Medulla oblongata (tissue), 1 donor: ENCODE results near the gene SYT17.

Experiments
- DNase-seq: peaks from one replicate; pipeline ENCODE4 v3.0.0-alpha.2; 2015; ENCODE audit errors: extremely low spot score

Gene SYT17

DNA sequence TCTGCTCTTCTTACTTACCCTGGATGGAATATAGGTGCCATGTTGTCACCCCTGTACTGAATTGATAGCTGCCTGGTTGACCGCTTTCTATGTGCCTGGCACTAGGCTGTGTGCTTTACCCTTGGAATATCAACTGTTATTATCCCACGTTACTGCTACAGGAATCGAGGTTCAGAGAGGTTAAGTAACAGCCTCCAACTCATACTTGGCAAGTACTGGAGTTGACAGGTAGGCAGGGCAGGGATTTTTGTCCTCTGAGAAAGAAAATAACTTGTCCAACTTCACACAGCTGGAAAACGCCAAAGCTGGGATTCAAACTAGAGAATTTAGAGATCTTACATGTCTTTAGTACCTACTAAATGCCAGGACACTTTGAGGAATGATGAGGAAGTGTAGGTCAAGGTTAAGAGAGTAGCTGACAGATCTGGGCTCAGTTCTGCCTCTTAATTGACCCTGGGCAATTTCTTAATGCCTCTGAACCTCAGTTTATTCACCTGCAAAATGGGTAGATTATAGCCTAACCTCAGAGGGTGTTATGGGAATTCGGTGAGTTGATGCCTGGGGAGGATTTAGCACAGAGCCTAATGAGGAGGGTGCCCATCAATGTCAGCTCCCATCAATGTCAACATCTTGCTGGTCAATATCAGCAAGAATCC lies 28.5 kb upstream of the SYT17 start:
- no peak for DNase-seq

DNA sequence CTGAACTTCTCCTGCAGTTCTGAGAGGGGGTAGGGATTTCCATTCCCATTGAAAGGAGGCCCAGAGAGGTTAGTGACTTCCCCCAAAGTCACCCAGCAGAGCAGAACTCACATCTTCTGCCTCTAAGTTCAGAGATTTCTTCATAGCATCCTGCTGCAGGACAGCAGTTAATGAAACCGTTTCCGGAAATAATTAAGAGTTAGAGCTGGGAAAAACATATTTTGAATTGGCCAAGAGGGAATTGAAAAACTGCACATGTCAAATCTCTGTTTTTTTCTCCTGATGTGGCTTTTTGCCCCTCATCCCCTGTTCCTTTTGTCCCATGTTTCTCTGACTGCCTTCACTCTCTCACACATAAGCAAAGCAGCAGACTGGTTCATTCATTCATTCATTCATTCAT lies 27.6 kb upstream of the SYT17 start:
- DNase-seq, result no peak

DNA sequence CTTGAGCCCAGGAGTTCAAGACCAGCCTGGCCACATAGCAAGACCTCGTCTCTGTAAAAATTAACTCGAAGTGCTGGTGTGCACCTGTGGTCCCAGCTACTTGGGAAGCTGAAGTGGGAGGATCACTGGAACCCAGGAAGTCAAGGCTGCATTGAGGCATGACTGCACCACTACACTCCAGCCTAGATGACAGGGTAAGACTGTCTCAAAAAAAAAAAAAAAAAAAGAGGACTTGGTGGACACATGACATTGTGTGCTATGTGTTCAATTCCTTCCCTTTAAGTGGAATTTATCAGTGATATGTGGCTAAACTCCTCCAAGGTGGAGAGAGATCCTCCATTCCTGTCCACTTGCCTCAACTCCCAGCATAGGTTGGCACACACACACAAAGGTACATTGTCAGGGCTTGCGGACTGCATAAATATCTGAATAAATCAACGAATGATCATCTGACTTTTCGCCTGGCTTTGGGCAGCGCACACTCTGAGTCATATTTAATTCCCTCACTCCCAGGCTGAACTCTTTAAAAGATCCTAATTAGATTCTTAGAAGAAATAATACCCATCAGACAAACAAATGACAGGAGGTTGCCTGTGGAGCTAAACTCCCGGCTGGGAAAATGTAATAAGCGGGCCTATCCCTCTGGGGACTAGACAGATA lies 25.0 kb upstream of the SYT17 start:
- DNase-seq, result no peak

DNA sequence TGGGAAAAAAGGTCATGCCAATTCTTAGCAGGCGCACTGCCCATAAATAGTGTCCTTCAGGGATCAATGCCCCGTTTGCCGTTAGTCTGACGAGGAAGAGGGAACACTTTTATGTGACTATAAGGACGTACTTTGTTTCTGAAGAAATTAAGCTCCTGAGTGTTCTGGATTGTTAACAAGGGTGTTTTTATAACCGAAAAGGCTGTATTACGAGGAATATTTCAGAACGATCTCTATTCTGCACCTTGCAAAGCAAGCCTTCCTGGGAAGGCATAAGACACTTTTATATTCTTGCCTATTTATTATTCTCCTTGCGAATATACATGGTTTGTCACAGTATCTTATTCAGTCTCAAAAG lies 24.5 kb upstream of the SYT17 start:
- DNase-seq, result no peak

DNA sequence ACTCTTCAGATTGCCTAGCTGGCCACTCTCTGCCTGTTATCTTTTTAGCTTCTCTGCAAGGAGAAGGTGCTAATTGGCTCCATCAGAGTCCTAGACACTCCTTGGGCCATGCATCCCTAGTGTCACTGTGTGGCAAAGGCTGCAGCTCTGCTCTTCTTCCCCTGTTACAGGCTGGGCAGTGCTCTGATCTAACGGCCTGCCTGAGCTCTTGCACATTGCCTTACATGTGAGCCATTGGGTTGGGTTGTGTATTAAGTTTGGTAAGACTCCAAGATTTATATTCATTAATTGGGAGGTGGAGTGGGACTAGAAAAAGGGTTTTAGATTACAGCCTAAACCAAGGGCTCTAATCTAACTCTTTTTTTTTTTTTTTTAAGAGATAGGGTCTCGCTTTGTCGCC lies 23.0 kb upstream of the SYT17 start:
- no peak for DNase-seq

DNA sequence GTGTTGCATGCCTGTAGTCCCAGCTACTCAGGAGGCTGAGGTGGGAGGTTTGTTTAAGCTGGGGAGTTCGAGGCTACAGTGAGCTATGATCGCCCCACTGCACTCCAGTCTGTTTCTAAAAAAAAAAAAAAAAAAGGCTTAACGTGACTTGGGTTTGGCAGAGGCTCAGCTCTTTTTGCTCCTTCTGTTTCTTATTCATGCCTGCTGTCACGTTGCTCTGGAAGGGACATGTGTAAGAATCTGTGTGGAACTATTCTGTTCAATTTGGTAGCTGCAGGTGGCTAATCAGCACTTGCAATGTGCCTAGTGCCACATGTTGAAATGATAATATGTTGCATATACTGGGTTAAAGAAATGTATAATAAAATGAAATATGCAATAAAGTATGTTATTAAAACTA lies 20.9 kb upstream of the SYT17 start:
- no peak for DNase-seq

DNA sequence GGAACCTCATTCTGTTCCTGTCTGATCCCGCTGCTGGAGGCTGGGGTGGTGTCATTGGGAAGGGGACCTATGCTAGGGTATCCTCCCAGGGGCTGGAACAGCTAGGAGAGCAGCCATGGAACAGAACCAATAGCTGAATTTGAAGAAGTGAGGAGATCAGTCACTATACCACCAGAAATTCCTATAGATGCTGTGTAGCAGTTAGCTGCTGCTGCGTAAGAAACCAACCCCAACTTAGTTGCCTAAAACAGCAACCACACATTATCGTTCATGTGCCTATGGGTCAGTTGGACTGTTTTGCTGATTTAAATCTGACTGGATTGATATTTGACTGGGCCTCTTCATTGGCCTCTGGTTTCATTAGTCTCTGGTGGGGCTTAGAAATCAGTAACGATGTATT lies 20.4 kb upstream of the SYT17 start:
- DNase-seq, result no peak

DNA sequence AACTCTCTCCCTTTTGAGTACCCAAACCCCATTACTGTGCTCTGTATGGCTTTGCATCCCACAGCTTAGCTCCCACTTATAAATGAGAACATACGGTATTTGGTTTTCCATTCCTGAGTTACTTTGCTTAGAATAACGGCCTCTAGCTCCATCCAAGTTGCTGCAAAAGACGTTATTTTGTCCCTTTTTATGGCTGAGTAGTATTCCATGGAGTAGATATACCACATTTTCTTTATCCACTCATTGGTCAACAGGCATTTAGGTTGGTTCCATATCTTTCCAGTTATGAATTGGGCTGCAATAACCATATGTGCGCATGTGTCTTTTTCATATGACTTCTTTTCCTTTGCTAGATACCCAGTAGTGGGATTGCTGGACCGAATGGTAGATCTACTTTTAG lies 19.9 kb upstream of the SYT17 start:
- no peak for DNase-seq

DNA sequence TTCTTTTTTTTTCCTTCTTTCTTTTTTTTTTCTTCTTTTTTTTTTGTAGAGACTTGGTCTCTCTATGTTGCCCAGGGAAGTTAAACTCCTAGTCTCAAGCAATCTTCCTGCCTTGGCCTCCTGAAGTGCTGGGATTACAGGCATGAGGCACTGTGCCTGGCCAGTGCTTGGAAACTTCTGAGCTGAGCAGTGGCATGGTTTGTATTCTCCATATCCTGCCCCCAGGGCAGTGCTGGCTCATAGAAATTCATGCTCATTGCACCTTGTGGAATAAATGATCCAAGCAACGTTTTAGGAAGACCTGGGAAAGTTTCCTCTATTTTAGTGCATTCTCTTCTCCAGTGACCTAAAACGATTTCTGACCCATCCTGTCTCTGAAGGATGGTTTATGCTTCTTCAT lies 16.7 kb upstream of the SYT17 start:
- no peak for DNase-seq

DNA sequence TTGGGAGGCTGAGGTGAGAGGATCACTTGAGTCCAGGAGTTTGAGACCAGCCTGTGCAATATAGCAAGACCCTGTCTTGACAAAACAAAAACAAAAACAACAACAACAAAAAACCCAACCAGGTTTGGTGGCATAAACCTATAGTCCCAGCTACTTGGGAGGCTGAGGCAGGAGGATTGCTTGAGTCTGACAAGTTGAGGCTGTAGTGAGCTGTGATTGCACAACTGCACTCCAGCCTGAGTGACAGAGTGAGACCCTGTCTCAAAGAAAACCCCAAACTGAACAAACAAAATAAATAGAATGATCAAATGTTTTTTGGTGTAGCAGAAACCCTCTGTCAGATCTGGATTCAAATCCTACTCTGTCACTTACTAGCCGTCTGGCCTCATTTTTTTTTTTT lies 16.0 kb upstream of the SYT17 start:
- DNase-seq, result no peak

DNA sequence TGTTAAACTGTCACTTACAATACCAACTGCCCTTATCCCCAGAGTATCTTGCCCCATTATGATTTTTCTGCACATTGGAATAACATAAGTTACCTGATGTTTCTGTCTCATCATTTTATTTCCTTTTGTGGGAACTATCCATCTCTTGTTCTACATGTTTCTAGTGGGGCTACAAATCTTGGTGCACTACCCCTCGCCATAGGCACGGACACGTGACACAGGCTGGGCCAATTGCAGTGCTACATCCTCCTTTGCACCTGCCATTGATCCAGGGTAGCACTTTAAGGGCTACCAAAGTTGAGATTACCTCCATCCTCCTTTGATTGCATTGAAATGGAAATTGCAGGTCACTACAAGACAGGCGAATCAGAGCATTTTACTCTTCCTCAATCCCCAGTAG lies 14.2 kb upstream of the SYT17 start:
- DNase-seq, result no peak

DNA sequence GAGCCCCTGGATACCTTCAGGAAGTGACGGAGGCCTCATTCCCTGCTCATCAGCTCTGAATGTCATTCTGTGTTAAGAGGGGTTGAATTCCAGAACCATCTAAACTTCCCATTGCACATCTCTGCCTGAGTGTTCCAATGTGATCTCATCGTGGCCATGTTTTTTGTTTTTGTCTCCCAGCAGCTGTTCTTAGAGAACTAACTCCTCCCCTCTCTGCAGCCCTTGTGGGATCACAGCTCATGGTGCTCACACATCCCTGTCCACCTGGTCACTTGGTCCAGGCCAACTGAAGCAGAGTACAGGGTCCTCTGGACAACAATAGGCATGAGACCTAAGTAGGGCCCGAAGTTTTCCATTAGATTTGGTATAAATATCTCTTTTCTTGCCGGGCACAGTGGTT lies 6.0 kb upstream of the SYT17 start:
- DNase-seq, result no peak

DNA sequence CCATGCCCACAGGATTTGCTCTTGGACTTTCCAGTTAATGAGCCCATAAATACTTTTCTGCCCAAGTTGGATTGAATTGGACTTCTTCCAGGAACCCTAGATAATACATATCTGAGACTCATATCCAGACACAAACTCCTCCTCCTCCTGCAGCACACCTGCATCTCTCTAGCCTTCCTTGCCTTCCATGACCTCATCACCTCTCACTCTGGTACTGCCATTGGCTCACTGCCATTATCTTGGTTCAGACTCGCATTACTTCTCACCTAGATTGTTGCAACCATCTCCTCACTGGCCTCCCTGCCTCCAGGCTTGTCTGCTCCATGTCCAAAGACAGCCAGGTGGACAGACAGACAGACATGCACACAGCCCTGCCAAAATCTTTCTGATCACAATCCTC lies 4.8 kb upstream of the SYT17 start:
- DNase-seq, result no peak

DNA sequence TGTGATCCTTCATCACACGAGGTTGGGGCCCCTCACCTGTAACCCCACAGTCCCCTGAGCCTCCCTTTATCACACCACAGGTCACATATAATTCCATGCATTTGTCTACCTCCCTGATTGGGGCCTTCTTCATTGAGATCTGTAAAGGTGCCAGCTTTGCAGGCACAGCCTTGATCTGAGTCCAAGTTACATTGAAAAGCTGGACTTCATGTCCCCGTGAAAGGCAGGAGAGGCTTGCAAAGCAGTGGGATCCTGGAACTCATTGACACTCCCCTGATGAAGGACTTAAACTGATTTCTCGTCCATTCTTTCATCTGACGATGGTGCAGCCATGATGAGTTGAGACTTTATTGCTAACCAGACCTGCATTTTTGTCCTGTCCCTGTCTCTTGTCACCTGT lies 3.8 kb upstream of the SYT17 start:
- no peak for DNase-seq

DNA sequence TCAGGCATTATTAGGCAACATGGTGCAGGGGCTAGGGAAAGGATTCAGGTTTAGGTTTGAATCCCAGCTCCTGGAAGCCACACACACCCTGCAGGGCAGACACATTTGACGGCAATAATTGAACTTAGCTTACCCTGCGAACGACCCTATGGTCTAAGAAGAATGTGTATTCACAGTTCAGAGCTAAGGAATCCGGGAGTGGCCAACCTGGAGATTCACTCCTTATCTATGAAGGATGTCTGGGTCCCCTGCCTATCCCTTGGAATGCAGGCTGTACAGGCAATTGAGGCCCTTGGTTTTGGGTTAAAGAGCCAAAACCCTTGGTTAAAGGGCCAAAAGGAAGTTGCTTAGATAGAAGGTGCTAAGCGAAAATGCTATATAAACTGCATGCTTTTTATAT lies 2.9 kb upstream of the SYT17 start:
- no peak for DNase-seq

DNA sequence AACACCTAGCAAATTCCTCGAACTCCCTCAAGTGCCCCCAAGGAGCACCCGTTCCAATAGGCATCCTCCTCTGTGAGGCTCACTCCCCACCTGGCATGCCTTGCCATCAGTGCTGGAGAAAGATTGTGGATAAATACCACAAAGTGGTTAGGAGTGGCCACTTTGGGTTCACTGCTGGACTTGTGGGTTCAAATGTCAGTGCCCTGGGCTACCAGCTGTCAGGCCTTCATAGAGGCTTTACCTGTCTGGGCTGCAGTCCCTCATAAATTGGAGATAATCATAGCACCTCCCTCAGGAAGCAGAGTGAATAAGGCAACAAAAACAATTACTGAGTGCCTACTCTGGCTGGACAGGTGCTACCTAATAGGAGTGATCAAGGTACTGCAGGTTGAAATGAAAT lies 1.5 kb upstream of the SYT17 start:
- no peak for DNase-seq

DNA sequence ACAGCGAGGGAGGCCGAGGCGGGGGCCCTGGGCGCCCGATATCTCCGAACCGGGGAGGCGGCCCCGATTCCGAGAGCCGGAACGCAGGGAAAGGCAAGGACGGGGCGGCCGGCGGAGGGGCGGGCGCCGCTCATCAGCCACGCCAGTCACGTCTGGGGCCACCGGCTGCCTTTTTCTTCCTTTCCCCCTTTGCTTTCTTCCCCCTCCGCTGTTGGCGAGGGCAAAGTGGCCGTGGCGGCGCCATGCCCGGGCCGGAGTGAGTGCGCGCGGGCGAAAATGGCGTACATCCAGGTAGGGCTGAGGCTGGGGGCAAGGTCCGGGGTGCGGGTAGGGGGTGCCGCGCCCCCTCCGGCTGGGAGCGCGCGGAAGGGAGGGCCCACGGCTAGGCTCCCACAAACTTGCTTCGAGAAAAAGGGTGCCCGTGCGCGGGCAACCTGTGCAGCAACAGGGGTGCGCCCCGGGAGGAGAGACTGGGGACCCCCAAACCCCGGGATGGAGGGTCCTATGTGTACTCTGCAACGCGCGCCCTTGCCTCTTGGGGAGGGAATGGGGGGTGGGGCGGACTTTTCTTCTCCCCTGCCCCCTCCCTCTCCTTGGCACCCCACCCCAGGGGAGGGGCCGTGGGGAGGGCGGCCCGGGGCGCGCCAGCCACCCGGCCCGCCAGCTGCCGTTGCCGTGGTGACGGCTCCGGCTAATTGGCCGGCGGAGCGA lies 486 bp downstream of the SYT17 start:
- peak; percentile 64 for DNase-seq

DNA sequence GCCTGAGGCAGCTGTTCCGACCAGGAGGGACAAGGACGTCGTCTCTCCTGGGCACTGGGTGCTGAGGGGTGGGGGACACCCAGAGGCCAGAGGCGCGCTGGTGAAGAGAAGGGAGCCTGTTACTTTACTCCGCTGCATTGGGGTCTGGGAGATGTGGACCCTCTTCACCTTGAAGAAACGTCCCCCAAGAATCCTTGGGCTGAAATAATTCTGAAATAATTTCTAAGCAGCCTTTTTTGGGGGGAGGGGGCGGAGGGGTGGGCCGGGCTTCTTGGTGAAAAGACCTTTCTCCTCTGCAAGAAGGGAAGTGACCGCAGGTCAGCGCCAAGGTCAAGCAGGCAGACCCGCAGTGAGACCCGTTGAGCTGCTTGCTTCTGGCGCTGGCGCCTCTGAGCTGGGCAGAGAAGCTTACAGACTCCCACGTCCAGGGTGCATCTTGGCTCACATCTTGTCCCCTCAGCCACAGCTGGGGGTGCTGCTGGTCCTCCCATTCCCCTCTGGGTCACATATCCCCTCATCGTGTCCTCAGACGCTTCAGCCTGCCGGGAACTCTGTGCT lies 1.1 kb downstream of the SYT17 start:
- DNase-seq, result no peak

DNA sequence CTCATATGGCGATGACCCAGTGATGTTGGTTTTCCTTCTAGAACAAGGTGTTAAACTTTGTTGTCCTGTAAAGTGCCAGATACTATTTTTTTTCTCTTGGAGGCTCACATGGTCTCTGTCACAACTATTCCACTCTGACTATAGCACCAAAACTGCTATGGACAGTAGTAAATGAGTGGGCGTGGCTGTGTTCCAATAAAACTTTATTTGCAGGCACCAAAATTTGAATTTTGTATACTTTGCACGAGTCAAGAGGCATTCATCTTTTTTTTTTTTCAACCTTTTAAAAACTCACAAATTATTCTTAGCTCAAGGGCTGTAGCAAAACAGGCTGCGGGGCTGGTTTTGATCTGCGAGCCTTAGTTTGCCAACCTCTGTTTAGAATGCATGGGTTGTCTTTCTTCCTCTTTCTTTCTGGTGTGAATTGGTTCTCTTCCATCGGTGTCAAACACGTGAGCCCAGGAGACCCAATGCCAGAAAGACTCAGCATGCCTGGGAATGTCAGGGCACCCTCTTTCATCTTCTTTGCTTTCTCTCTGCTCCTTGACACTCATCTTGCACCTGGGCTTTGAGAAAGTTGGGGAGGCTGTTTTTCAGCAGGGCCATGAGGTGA lies 2.1 kb downstream of the SYT17 start:
- peak; percentile 57 for DNase-seq

DNA sequence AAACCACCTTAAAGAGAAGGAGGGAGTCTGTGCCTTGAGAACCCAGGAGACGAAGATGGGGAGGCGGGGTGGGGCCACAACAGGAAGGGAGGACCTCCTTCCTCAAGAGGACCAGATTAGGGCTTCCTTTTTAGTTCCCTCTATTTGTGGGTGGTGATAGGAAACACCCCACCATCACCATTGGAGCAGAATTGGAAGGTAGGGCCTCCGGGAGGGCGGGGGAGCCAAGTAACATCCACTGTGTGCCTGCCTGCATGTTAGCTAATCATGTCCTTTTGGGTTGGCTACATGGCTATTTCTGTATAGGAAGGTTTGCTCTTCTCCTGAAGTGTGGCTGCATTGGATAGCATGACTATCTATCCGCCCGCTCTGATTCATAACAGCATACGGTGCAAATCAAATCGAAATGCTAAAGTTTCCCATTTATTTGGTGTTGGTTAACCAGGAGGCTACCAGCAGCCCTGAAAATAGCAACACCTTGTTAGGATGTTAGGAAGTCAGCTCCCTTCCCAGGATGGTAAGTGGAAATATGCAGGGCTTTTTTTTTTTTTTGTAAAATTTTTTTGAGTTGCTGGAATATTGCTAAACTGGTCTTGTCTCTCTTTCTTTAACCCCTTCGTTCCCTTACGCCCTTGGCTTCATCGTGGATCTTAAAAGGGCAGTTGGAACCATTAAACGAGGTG lies 4.2 kb downstream of the SYT17 start:
- DNase-seq, result no peak

DNA sequence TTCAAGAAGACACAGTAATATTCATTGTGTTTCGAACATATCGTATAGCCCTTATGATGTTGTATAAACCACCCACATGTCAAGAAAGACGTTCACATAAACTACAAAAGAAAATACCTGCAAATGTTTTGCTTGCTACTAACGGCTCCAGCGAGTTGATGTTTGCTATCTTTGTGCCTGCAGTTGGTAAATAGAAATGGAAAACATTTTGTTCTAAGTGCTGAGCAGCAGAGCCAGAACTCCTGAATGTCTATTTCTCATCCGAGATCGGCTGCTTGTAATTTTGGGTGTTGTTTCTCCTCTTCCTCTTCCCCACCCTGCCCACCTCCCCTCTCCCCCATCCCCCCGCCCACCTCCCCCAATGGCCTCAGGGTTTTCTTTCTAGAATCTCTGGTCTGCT lies 5.0 kb downstream of the SYT17 start:
- DNase-seq, result no peak
